Stimulated activated CD8-positive, alpha-beta memory T cell treated with anti-CD3 and anti-CD28 coated beads, Interleukin-7, amount 100 ng/mL, for 24 hours (primary cell): ENCODE data around the gene FAM170B.

Source experiments
- DNase-seq: peaks from one replicate; pipeline ENCODE4 v3.0.0-alpha.2; 2020; ENCODE audit warnings: low read depth

The FAM170B gene

DNA sequence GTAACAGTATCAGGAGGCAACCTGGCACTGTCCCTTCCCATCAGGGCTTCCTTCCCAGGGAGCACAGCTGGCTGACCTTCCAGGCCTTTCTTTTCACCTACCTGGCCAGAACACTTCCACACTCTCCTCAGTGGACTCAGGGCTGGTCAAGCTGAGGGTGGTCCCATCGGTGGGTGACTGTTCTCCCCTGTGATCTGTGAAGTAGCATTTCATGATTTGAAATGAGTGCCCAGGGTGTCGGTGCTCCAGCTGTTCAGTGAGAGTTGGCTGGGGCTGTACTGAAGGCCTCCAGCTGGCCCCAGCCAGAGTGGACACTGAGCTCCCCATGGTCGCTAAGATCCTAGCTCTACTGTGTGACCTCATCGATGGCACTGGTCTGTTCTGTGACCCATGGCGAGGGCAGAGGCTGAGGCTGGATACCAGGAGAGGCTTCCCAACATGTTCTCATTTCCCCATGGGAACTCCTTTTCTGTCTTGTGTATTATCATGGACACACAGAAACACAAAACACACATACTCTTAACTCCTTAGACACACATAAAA, at the start of gene FAM170B:
Gene FAM170B, minus strand, starts transcription at position 316 of the 543 bp plus-strand sequence. Its CDS starts 103 bp downstream, at position 213.
- no peak for DNase-seq

DNA sequence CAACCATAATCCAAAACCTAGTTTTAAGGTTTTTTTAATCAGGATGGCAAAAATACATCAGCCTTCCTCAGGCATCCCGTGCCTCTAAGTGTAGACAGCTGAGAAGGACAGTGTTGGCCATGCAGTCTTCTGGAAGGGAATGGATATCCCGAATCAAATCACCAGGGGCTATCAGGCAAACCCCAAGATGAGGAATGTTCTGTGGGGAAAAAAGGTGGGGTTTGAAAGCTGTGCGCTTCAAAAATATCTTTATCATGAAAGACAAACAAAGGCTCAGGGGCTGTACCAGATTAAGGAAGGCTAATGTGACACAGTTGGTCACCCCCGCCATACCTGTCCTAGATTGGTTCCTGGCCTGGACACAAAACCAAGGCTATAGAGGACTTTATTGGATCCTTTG, 49.0 kb upstream of the FAM170B start:
- DNase-seq: no peak

DNA sequence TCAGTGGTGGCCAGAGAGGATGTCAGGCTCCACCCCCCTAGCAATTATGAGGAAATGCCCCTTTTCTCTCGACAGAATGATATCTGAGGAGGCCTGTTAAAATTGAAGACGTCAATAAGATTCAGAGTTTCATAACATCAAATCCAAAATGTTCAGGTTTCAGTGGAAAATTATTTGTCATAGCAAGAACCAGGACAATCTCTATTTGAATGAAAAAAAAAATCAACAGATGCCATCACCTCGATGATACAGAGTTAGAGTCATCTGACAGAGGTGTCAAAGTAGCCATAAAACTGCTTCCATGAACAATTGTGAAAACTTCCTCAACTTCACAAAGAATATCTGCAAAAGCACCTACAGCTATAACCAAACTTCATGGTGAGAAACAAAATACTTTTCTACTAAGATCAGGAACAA, 46.6 kb upstream of the FAM170B start:
- no peak for DNase-seq

DNA sequence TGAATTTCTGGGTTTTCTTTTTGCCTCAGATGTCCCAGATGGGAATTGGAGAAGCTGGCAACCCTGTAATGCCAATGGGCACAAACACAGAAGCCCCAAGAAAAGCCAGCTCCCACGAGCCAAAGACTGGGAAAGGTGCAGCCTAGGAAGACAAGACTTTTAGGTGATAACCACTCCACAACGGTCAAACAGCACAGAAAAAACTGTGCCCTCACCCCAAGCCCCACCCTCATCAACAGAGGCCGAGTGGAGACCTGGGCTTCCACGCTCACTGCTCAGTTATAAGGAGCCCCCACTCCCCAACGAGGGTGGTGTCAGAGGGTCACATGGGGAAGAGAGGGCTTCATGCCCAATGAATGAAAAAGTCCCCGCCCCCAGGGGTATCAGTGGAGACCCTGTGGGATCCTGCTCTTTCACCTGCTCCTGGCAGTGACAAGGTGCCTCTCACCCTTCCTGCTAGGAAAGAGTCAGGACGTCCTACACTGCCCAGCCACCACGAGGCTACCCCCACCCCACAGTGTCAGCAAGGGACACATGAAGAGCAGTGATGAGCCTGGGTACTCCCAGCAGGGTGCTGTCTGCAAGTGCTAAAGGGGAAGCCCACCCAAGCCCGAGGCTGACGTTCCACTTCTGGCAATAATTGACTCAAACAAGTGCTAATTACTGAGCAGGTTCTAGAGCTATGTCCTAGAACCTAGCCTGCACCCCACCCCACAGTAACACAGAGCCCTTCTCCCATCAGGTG, 46.0 kb upstream of the FAM170B start:
- DNase-seq: no peak

DNA sequence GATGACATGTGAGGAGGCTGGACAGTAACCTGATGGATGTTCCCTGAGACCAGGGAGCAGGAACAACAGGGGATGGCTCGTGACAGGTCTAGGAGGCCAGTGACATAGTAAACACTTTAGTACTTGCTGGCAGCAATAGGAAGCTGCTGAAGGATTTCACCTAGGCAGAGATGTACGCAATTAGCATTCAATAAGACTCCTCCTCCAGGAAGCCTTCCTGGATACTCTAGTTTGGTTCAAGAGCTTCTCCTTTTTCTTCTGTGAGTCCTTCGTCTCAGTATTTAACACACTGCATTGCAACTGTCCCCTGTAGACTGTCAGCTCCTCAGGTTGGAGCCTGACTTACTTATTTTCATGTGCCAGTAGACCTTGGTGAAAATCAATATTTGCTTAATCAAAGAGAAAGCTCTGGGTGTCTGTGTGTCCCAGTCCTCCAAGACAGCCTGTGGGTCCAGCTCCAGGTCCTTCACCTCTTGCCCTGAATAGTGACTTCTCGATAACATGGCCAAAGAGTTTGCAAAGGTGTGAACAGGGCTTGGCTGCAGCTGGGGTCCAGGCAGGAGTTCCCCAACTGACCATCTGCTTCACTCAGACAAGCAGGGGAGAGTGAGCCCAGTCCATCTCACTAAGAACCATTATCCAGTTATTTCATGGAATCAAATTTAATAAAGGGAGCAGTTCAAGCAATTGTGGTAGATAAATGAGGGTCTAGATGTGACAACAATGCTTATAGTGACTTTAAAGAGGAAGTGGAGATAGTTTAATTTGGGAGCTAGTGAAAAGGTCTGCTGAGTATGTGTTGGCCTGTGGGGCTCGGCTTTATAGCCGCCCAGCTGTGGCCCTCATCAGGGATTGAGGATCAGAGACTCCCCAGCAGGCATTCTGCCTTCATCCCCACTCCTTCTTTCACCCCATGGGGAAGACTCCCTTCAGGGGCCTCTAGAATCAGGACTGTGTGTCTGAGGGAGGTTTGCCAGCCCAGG, 45.0 kb upstream of the FAM170B start:
- no peak for DNase-seq

DNA sequence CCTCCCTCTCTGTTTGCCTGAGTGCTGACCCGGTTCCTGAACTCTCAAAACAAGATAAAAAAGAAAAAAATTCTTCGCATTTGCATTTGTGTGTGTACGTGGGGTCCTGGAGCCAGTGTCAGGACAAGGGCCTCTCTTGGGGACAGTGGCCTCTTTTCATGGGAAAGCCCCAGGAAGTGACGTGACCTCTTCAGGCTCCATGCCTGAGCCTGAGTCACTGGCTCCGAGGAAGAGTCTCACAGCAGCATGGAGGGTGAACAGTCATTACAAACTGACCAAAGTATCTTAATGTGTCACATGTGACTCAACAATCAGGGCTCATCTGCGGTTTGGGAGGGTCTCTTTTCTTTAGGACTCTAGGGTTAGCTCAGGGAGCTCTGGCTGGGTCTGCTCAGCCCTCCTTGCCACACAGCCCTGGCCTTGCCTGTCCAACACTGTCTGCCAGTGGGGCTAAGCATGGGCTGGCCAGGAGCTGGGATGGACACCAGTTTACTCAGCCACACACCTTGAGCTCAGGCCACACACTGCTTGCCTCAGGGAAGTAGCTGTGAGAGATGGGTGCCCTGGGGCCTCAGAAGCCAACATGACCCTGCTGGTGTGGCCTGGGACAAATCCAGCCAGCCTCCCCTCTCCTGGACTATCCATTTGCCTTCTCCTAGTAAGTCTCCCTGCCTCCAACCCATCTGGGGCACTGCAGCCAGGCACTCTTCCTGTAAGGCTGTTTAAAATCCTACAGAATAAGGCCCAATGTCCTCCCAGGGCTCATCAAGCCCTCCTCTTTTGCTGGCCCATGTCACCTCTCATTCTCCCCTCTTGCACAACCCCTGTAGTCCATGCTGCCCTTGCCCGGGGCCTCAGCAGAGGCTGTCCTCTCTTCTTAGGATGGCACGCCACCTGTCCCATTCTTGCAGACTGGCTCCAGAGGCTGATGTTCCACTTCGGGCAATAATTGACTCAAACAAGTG, 43.9 kb upstream of the FAM170B start:
- peak; percentile 37 for DNase-seq

DNA sequence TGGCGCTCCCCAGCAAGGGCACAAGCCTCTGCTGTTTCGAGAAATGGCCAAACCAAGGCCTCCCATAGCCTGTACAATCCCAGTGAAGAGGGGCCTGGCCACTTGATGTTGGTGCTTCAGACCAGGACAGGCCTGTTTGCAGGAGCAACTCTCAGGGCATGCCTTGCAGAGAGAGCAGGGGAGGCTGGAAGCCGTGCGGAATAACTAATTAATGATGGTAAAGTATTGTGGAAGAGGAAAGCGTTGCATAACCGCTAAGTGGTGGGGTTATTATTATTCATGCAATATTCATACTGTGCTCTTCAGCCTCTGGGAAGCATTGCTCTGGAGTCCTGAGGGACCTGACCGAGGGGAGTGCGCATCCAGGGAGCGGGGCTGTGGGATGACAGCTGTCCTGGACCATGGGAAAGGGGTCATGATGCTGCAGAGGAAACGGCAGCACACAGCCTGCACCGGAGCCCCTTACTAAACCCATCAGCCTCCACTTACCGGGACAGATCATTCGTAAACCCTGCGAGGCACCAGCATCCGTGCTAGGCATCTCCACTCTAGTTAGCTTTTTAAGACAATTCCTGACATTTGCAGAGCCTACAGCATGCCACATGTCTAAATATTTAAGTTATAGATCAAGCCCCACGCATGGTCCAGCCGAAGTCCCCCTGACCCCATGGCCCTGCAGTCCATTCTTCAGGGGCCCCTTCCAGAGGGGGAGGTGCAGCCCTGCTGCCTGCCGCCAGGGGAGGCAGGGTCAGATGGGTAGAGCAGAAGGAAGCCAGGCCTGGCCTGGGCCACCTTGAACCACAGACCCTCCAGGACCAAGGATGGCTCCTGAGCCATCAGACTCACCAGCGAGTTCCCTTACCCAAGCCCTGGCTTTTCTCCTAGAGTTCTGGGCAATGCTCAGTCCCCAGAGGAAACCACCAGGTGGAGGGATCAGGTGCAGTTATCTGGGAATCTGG, 42.8 kb upstream of the FAM170B start:
- DNase-seq: no peak

DNA sequence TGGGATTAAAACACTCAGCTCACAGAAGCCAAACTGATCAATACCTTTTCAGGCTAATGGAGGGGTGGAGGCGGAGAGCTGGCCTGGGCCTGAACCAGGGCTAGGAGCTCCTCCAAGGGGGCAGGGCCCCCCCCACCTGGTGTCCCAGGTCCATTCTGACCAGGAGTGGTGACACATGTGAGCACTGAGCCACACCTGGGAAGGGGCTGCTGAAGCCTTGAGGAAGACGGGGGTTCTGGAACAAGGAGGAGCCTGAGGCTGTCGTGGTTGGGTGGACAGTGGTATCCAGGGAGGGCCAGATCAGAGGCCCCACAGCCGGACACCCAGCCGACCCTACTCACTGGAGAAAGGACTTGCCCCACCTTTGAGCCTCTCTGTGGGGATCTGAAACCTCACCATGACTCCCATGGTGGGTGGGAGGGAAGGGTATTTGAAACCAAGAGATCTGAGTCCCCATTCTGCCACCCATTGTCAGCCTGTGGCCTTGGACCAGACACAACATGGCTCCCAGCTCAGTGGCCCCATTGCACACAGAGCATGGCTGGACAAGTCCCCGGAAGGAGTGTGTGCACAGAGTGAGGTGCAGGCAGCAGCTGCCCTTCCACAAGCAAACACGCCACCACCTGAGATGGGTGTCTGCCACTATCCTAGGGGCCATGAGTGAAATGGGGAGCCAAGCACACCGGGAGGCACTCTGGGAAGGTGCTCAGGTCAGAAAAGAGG, 41.9 kb upstream of the FAM170B start:
- DNase-seq: no peak

DNA sequence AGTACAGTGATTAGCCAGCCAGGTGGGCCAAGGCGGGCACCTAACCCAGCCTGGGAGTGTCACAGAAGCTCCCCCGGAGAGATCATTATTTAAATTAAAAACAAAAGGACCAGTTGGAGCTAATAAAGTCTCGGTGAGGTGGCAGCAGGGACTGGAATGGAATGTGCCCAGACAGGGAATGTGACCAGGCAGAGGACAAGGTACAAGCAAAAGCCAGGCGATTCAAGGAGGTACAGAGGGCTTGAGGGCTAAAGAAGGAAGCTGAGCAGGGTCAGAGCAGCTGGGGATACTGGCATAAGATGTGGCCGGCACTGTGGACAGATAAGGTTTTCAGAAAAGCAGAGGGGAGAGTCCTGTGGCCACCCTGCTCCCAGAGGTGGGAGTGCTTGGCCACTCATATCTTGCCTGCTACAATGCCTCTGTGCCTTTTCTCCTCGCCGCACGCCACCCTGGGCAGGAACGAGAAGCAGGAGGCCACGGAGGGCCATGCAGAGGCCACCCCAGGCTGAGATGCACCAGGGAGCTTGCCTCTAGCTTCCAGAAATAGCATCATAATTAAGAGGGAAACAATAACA, 41.2 kb upstream of the FAM170B start:
- DNase-seq: no peak

DNA sequence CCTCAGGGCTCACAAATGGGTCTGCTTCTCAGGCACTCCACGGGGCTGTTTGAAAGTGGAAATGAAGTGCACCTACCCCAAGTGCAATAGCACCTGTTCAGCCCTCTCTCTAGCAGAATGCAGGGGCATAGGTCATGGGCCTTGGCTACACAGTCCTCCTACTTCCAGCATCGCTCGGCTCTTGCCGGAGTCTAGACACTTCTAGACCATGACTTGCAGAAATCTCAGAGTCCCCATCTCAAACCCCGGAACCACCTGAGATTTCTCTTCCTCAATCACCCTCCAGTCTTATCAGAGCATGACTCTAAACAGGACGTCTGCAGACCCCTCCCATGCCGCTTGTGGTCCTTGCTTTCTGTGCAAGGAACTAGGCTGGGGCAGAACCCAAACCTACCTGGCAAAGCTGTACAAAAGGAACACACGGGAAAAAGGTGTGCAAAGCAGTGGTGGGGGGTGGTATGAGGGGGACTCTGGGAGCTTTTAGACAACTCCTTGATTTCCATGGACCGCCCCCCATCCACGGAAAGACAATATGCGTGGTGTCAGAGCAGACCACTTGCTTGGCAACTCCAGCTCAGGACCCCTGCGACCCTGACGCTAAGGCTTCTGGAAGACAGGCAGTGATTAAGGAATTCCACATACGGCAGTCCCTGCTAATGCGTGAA, 40.6 kb upstream of the FAM170B start:
- no peak for DNase-seq

DNA sequence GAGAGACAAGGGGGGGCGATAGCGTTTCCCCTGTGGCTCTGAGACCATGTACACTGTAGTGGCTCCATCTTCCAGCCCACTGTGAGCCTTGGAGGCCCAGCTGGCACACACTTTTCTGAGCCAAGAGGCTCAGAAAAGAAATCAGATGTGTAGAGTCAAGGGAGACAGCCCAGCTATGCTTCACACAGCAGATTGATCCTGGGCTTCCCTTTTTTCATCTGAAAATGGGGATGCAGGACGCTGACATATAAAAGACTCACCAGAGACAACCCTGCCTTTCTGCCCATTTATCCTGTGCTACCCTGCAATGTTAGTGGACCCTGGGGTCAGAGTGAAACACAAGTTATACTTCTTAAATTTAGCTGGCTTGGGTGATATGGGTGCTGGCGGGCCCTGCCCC, 40.0 kb upstream of the FAM170B start:
- DNase-seq: no peak

DNA sequence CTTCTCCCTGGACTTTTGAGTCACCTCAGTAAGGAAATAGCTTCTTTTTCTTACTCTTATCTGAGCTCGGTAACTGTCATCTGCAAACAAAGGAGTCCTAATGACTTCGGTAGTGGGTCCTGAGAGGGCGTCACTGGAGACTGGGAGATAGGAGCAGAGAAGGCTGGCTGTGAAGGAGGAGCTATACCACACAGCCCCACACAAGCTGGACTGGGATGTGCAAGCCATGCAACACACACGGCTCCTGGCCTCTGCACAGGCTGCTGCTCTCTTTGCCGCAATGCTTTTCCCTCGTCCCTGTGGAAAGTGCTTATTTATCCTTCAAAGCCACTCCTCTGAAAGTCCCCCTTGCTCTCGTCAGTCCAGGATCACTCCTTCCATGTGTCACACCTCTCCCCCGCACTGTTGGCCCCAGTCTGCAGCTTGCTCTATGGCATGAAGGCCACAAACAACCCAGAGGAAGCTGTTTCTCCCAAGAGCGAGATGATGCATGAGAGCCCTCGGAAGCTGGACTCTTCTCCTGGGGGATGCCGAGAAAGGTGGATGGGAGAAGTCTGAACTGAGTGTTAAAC, 39.5 kb upstream of the FAM170B start:
- no peak for DNase-seq

DNA sequence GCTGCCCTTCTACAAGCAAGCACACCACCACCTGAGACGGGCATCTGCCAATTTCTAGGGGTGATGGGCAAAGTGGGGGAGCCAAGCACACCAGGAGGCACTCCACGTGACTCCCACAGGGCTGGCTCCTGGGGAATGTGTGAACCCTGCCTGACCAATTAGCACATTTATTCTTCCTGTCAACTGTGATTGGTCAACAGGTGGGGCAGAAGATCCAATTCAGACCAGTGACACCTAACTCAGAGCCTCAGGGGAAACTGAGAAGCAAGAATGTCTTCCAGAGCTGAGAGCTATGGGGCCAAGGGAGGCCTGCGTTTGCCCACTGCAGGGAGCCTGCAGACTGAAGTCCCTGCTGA, 38.9 kb upstream of the FAM170B start:
- DNase-seq: no peak

DNA sequence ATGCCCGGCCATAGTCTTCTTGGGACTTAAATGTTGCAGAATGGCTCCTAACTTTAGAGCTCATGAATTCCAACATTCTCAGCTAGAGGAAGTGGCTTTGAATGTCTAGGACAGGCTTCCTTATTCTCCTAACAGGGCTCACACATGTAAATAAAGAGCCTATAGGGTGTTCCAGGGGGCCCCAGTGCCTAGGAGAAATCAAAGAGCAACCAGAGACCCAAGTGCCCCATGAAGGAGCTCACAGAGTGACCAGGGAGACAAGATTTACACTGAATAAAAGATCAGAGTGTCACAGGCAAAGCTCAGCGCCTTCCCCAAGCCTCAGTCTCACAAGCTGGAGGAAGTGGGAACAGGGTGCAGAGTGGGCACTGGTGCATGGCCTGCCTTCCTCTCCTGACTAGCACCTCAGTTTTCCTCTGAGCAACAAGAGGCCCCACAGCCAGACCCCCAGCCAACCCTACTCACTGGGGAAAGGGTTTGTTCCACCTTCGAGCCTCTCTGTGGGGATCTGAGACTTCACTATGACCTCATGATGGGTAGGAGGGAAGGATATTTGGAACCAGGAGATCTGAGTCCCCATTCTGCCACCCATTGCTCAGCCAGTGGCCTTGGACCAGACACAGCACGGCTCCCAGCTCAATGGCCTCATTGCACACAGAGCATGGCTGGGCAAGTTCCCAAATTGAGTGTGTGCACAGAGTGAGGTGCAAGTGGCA, 38.4 kb upstream of the FAM170B start:
- DNase-seq: no peak

DNA sequence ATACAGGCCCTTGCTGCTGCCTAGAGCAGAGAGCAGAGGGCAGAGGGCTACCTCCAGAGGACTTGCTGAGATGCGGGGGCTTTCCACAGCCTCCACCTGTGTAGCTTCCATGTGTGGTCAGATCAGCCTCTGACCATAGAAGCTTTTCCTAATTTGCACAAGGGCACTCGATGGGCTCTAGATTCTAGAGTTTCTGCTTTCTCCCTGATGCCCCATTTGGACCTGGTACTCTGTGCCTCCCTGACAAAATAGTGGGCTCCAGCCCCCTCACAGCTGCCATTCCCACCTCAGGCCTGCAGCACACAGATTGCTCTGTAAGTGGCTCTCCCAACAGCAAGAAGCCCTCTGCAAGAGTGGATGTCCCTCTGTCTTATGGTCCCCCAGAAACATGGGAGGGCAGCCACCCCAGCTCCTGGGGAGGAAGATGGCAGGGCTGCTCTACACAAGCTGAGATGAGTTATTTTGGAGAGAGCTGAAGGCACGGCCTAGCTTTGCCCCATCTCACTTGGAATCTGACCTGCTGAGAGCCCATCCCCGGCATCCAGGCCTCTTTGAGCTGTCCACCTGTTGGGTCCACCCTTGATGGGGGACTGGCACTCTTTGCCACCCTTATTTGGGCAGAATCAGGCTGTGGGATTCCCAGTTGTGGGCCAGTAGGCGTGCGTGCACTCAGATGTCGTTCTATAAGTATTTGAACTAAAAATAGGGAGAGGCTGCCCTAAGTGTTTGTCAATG, 37.7 kb upstream of the FAM170B start:
- DNase-seq: no peak

DNA sequence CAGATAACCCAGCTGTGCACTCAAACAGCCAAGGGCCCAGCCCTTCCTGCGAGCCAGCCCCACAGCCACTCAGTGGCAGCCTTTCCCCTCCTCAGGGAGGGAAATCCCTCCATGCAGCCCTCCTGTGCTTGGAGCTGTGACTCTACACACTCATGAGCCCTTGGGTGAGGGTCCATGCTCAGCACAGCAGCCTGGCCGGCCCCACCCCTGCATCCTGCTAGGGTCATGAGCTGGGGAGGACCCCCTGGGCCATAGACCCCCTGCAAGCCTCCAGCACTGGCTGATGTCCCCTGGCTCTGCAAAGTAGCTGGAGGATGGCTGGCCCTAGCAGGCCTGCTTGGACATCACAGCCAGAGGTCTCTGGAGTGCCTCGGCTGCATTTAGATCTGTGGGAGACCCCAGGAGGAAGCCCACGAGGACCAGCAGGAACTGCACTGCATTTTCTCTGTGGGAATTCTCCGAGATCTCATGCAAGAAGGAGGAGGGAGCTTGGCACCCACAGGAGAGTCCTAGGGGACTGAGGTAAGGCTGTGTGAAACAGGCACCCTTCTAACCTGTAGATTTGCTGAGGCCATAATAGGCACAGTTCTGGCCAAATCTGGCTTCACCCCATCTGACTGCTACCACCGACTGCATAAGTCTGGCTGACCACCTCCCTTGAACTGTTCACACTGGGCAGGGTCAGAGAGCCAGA, 37.0 kb upstream of the FAM170B start:
- DNase-seq: no peak

DNA sequence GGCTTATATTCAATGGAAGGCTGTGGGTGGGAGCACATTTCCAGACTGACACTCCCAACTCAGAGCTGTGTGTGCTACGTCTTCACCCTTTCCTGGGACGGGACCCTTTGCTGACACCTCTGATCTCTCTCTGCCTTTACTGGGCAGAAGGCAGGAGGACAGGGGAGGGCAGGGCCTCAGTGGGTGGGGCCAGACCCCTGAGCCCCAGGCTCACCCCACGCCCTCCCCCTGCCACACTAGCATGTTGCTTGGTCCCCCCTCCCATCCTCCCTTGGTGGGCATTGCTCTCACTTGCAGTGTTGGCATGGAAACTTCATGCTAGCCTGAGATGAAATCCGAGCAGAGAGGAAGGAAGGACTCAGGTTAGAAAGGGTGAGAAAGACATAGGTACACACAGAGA, 36.0 kb upstream of the FAM170B start:
- no peak for DNase-seq
